Measurements from ENCODE around the gene TGFB1. TPM values are rescaled to one million over a fixed set of nuclear protein-coding genes. Genes with fewer than 3 reads are reported as not detected.

Gene TGFB1
- total and polyA plus RNA-seq, 2 of the 13 experiments (the other 11 are each of a cell fraction or from before 2014, with no cell fraction given): 4.1 to 5.4 TPM

DNA sequence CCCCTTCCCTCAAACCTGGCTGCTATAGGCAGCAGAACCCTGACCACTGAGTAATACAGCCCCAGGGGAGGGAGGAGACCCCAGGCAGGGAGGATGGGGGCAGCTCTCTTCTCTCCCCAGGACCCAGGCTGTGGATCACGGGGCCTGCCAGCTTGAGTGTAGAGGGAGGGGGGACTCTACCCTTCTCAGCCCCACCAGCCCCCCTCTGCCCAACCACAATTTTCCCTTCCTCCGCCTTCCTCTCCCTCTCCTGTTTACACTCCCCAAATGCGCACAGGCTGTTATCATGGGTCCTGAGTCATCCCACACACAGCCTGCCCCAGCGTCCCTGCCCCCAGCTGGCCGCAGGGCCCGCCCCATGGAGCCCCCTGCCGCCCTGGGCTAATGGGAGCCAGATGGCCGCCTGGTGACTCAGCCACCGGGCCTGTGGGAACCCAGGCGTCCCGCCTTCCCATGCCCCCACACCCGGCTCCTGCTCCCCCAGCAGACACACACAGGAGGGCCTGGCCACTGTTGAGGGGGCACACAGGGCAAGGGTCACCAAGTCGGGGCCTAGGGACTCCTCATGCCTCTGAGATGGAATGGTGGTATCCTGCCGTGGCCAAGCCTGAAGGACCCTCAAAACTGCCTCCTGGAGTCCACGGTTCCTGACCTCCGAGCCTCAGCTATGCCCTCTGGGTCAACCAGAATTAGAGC, 30.1 kb downstream of the TGFB1 start (continued):
- TF ChIP-seq, protein P1, sequence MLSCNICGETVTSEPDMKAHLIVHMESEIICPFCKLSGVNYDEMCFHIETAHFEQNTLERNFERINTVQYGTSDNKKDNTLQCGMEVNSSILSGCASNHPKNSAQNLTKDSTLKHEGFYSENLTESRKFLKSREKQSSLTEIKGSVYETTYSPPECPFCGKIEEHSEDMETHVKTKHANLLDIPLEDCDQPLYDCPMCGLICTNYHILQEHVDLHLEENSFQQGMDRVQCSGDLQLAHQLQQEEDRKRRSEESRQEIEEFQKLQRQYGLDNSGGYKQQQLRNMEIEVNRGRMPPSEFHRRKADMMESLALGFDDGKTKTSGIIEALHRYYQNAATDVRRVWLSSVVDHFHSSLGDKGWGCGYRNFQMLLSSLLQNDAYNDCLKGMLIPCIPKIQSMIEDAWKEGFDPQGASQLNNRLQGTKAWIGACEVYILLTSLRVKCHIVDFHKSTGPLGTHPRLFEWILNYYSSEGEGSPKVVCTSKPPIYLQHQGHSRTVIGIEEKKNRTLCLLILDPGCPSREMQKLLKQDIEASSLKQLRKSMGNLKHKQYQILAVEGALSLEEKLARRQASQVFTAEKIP (CRISPR knock-in tag; IDR thresholded peaks at IDR 0.05; ENCODE audit: borderline replicate concordance): no peak
- TF ChIP-seq DNMT3B (CRISPR knock-in tag; conservative IDR thresholded peaks at IDR 0.05): no peak
- no peak for TF ChIP-seq ZNF674 (CRISPR knock-in tag; IDR thresholded peaks at IDR 0.05; ENCODE audit: low read depth)
- TF ChIP-seq NFIC (IDR thresholded peaks at IDR 0.05; ENCODE audit: low read length): peak; percentile 42; the same call in 1 of the 2 replicates
- TF ChIP-seq MBNL3 (CRISPR knock-in tag; conservative IDR thresholded peaks at IDR 0.05): no peak
- no peak for TF ChIP-seq ZNF644 (CRISPR knock-in tag; IDR thresholded peaks at IDR 0.05; ENCODE audit: low read depth)
- TF ChIP-seq, protein P2, sequence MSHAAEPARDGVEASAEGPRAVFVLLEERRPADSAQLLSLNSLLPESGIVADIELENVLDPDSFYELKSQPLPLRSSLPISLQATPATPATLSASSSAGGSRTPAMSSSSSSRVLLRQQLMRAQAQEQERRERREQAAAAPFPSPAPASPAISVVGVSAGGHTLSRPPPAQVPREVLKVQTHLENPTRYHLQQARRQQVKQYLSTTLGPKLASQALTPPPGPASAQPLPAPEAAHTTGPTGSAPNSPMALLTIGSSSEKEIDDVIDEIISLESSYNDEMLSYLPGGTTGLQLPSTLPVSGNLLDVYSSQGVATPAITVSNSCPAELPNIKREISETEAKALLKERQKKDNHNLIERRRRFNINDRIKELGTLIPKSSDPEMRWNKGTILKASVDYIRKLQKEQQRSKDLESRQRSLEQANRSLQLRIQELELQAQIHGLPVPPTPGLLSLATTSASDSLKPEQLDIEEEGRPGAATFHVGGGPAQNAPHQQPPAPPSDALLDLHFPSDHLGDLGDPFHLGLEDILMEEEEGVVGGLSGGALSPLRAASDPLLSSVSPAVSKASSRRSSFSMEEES (CRISPR knock-in tag; IDR thresholded peaks at IDR 0.05): 0 out of 2 replicates have a peak, but pooled peaks have one; percentile 49
- TF ChIP-seq RELA (CRISPR knock-in tag; IDR thresholded peaks at IDR 0.05): no peak
- TF ChIP-seq, protein P3, sequence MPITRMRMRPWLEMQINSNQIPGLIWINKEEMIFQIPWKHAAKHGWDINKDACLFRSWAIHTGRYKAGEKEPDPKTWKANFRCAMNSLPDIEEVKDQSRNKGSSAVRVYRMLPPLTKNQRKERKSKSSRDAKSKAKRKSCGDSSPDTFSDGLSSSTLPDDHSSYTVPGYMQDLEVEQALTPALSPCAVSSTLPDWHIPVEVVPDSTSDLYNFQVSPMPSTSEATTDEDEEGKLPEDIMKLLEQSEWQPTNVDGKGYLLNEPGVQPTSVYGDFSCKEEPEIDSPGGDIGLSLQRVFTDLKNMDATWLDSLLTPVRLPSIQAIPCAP (CRISPR knock-in tag; IDR thresholded peaks at IDR 0.05; ENCODE audit: low read depth): no peak
- no peak for TF ChIP-seq CENPT (CRISPR knock-in tag; IDR thresholded peaks at IDR 0.05; ENCODE audit: low read depth)
- TF ChIP-seq POLR2G (IDR thresholded peaks at IDR 0.05; ENCODE audit: low read depth, low read length): 0 out of 2 replicates have a peak, but pooled peaks have one; percentile 39
- TF ChIP-seq, protein P4, sequence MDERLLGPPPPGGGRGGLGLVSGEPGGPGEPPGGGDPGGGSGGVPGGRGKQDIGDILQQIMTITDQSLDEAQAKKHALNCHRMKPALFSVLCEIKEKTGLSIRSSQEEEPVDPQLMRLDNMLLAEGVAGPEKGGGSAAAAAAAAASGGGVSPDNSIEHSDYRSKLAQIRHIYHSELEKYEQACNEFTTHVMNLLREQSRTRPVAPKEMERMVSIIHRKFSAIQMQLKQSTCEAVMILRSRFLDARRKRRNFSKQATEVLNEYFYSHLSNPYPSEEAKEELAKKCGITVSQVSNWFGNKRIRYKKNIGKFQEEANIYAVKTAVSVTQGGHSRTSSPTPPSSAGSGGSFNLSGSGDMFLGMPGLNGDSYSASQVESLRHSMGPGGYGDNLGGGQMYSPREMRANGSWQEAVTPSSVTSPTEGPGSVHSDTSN (CRISPR knock-in tag; IDR thresholded peaks at IDR 0.05): no peak
- TF ChIP-seq, protein P5, sequence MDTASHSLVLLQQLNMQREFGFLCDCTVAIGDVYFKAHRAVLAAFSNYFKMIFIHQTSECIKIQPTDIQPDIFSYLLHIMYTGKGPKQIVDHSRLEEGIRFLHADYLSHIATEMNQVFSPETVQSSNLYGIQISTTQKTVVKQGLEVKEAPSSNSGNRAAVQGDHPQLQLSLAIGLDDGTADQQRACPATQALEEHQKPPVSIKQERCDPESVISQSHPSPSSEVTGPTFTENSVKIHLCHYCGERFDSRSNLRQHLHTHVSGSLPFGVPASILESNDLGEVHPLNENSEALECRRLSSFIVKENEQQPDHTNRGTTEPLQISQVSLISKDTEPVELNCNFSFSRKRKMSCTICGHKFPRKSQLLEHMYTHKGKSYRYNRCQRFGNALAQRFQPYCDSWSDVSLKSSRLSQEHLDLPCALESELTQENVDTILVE (CRISPR knock-in tag; IDR thresholded peaks at IDR 0.05): no peak
- TF ChIP-seq PRMT3 (CRISPR knock-in tag; IDR thresholded peaks at IDR 0.05; ENCODE audit: borderline replicate concordance, low read depth): no peak
- TF ChIP-seq, protein P6, sequence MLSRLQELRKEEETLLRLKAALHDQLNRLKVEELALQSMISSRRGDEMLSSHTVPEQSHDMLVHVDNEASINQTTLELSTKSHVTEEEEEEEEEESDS (CRISPR knock-in tag; IDR thresholded peaks at IDR 0.05; ENCODE audit: borderline replicate concordance): no peak
- TF ChIP-seq NONO (IDR thresholded peaks at IDR 0.05): no peak
- TF ChIP-seq NONO (CRISPR knock-in tag; conservative IDR thresholded peaks at IDR 0.05): peak; percentile 45; the same call in 1 of the 2 replicates
- TF ChIP-seq HES4 (CRISPR knock-in tag; IDR thresholded peaks at IDR 0.05; ENCODE audit: borderline replicate concordance): no peak
- TF ChIP-seq ZNF33B (CRISPR knock-in tag; IDR thresholded peaks at IDR 0.05): no peak
- TF ChIP-seq ZNF589 (CRISPR knock-in tag; conservative IDR thresholded peaks at IDR 0.05): no peak

Measured in HepG2 (cell line).